K562 treated with DMSO at 1 percent for 48 hours (cell line): ENCODE results near the gene PHF5A. TPM values are rescaled to one million over a fixed set of nuclear protein-coding genes. Genes with fewer than 3 reads are reported as not detected.

Experiments used
- total RNA-seq: library from RNA; unstranded; fragments of 300-600 nt; gene quantifications from 2 replicates; pipeline ENCODE4 v1.2.3, GENCODE V29; 2022; ENCODE audit warnings: low replicate concordance; ENCODE audit errors: extremely low read depth

PHF5A gene, protein sequence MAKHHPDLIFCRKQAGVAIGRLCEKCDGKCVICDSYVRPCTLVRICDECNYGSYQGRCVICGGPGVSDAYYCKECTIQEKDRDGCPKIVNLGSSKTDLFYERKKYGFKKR
- total RNA-seq, result not detected in 2 replicates

DNA sequence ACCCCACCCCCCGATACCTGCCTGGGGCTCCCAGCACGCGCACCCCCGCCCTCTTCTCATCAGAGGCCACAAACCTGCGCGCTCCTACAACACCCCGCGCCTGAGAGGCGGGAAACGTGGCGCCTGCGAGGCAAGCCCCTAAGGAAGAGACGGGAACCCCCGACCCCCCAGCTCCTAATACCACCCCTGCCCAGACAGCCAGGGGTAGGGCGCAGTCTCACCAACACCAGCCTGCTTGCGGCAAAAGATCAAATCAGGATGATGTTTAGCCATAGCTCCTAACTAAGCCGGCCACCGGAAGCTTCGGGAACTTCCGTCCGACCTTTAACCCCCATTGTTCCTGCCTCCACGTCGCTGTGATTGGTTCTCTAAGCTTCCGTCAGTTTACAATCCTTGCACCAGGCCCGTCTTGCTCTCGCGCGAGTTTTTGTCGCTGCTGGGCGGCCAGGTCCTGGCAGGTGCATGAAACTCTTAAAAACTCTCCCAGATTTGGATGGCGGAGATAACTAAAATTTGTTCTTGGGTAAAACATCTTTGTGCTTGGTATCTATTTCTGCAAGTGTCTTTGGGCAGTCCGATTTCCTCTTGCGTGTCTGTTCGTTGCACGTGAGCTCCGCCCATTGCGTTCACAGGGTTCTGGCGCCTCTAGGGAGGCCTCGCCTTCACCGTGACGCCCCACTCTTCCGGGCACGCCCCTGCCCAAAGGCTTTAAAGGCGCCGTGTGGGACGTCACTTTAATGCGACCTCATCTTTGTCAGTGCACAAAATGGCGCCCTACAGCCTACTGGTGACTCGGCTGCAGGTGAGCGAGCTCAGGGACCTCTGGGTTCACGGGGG is at the start of gene PHF5A, which contains the start of gene ACO2:
Gene PHF5A (minus strand): TSS at position 312 of the 837 bp plus-strand sequence. CDS start 39 bp downstream, at position 273.
Gene ACO2 (plus strand): TSS at position 737 of the 837 bp plus-strand sequence. CDS start 30 bp downstream, at position 767.

DNA sequence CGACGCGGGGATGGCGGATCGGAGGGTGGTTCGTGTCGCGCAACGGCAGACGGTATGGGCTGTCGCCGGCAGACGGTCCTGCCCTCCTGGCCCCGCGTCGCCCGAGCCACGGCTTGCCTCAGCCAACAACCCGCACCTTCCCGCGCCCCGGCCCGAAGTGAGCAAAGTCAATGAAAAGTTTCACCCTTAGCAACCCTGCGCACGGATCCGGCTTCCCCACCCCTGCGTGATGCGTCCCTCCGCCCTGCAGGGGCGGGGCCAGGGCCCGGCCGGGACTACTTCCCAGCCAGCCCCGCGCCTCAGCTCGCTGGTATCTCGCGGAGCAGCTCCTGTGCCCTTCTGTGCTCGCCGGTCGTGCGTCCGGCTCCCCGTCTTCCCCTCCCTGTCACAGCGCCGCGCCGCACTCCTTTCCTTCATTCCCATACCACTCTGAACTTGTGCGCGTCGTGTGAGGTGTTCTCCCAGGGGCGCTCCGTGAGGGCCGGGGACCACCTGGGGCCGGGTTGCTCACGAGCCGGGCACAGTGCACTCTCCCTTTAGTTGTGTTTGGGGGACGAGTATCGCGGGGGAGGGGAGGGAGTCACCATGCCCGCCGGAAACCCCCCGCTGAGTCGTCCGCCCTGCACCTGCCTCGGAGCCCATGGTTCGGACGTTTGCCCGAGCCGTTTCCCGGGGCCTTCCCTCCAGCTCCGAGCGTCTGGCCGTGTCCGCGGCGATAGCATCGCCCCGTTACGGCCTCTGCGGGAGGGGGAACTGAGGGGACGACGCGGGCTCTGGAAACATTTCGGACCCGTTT is 21.7 kb downstream of the PHF5A start, which contains the start of gene TOB2:
Gene TOB2 (minus strand): TSS at position 163 of the 796 bp plus-strand sequence. CDS start 9,456 bp downstream, outside the sequence.

Other genes with a start within 250 kb of the PHF5A start
- gene CHADL, start 227.8 kb downstream of the PHF5A start, total RNA-seq, result not detected in 2 replicates
- gene RANGAP1, start 182.5 kb downstream of the PHF5A start, total RNA-seq, result 313 TPM in 1 of 2 replicates, not detected in the other
- not detected in 2 replicates for gene ZC3H7B, start 167.2 kb downstream of the PHF5A start, total RNA-seq
- gene TEF, start 86.8 kb downstream of the PHF5A start, total RNA-seq, result not detected in 2 replicates
- gene TOB2, start 21.9 kb downstream of the PHF5A start, total RNA-seq, result not detected in 2 replicates
- 371 TPM in 1 of 2 replicates, not detected in the other for gene ACO2, start 425 bp upstream of the PHF5A start, total RNA-seq
- gene POLR3H, start 75.8 kb upstream of the PHF5A start, total RNA-seq, result not detected in 2 replicates
- not detected in 2 replicates for gene CSDC2, start 92.3 kb upstream of the PHF5A start, total RNA-seq
- not detected in 2 replicates for gene PMM1, start 121.1 kb upstream of the PHF5A start, total RNA-seq
- not detected in 2 replicates for gene DESI1, start 152.4 kb upstream of the PHF5A start, total RNA-seq
- gene XRCC6, start 152.6 kb upstream of the PHF5A start, total RNA-seq, result 179 TPM in 1 of 2 replicates, not detected in the other
- gene SNU13, start 220.2 kb upstream of the PHF5A start, total RNA-seq, result not detected in 2 replicates
- gene MEI1, start 230.8 kb upstream of the PHF5A start, total RNA-seq, result not detected in 2 replicates